BLaER1 treated with 17β-estradiol and CSF1 and Interleukin-3, amounts not matched to agents 10 nM and 100 nM (cell line): ENCODE data around the gene DMPK.
"Not testable (repeated sequence)": the region's sequence is repeated elsewhere in the genome, so short reads cannot be mapped to it uniquely, and the experiment has no call there.

Experiments
- H3K27ac ChIP-seq, 11 experiments: shearing (Covaris generic); formaldehyde crosslinking; 2 replicates each; pipeline ENCODE4 v1.8.1; 2022
- H3K27me3 ChIP-seq, 11 experiments: shearing (Covaris generic); formaldehyde crosslinking; 2 replicates each; pipeline ENCODE4 v1.8.1; 2022
- H3K36me3 ChIP-seq, 11 experiments: shearing (Covaris generic); formaldehyde crosslinking; 2 replicates each; pipeline ENCODE4 v1.8.1; 2022
- H3K4me1 ChIP-seq, 10 experiments: shearing (Covaris generic); formaldehyde crosslinking; 2 replicates each; pipeline ENCODE4 v1.8.1; 2022
- H3K4me2 ChIP-seq, 11 experiments: shearing (Covaris generic); formaldehyde crosslinking; 2 replicates each; pipeline ENCODE4 v1.8.1; 2022
- H3K4me3 ChIP-seq, 10 experiments: shearing (Covaris generic); formaldehyde crosslinking; 2 replicates each; pipeline ENCODE4 v1.8.1; 2022
- H3K9ac ChIP-seq, 11 experiments: shearing (Covaris generic); formaldehyde crosslinking; 2 replicates each; pipeline ENCODE4 v1.8.1; 2022
- H3K9me3 ChIP-seq, 11 experiments: shearing (Covaris generic); formaldehyde crosslinking; replicated peaks in 1 of 11; 2 replicates each; pipeline ENCODE4 v1.8.1; 2022
- H4K20me1 ChIP-seq, 11 experiments: shearing (Covaris generic); formaldehyde crosslinking; 2 replicates each; pipeline ENCODE4 v1.8.1; 2022
- Cebpa-rat ChIP-seq, 11 experiments: shearing (Covaris generic); IDR thresholded peaks; 2 replicates each; pipeline ENCODE4 v1.8.1; 2022

Gene DMPK

GRCh38 chr19:45812297-45812696 is 30.0 kb upstream of the DMPK start:
- Histone ChIP-seq H3K27ac (peak overlapping the region in 1 of 11 experiments; percentile 31; a peak in 1 of 22 replicates), H3K9me3 (no peaks in the 10 kb centered on the region), H3K4me2 (no peak overlapping the region), H3K4me3 (no peak overlapping the region), H3K9ac (no peak overlapping the region), H4K20me1 (peaks cover 0 to 25% (median 9%) of the 10 kb centered on the region in 11 experiments; a peak in 12 of 22 replicates), H3K36me3 (no peaks in the 10 kb centered on the region; a peak in 2 of 22 replicates), H3K4me1 (peaks cover 36 to 77% (median 53%) of the 10 kb centered on the region in 10 experiments), H3K27me3 (peaks cover 0 to 18% (median 0%) of the 10 kb centered on the region in 11 experiments; a peak in 3 of 22 replicates)
- no peak for TF ChIP-seq Cebpa-rat (IDR thresholded peaks at IDR 0.05)

DNA sequence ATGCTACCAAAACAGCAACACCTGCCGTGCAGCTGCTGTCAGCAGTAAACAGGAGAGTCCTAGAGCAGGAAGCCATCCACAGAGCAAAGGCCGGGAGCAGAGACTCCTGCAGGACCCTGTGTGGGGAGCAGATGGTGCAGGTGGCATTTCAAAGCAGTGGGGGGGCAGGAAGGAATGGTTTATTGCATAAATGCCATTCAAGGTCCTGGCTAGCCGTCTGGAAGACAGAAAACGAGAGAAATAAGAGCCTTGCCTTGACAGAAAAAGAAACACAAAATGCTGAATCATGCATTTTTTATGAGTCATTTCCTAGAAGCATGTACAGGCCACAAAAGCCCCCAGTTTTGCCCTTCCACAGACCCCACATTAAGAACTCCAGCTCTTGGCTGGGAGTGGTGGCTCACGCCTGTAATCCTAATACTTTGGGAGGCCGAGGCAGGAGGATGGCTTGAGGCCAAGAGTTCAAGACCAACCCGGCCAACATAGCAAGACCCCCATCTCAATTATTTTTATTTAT is 27.4 kb upstream of the DMPK start:
- Histone ChIP-seq H3K36me3 (no peaks in the 10 kb centered on the region; a peak in 2 of 22 replicates), H3K9me3 (no peaks in the 10 kb centered on the region), H3K4me1 (peaks cover 22 to 70% (median 39%) of the 10 kb centered on the region in 10 experiments), H3K27ac (peak overlapping the region in 9 of 11 experiments; percentile 65 to 85 (median 81); a peak in 18 of 22 replicates), H3K4me2 (peak overlapping the region; percentile 67 to 96 (median 87)), H3K27me3 (peaks cover 0 to 15% (median 0%) of the 10 kb centered on the region in 11 experiments; a peak in 4 of 22 replicates), H3K4me3 (peak overlapping the region in 4 of 10 experiments; percentile 5 to 52 (median 16); a peak in 6 of 20 replicates), H4K20me1 (peaks cover 0 to 10% (median 3%) of the 10 kb centered on the region in 11 experiments; a peak in 9 of 22 replicates), H3K9ac (peak overlapping the region in 9 of 11 experiments; percentile 29 to 71 (median 65); a peak in 18 of 22 replicates)
- peak in 1 of 11 experiments; percentile 36; a peak in 1 of 22 replicates for TF ChIP-seq Cebpa-rat (IDR thresholded peaks at IDR 0.05)

- Histone ChIP-seq H3K4me1 (peaks cover 28 to 65% (median 46%) of the 10 kb centered on the region in 10 experiments), H3K4me3 (no peak overlapping the region), H3K4me2 (peak overlapping the region in 8 of 11 experiments; percentile 49 to 73 (median 55); a peak in 12 of 22 replicates), H3K36me3 (no peaks in the 10 kb centered on the region), H3K27me3 (peaks cover 0 to 44% (median 4%) of the 10 kb centered on the region in 11 experiments; a peak in 8 of 22 replicates), H3K9ac (0 out of 22 replicates have a peak overlapping the region, but pooled peaks of 1 of the 11 experiments have one; percentile 7), H4K20me1 (0 out of 22 replicates have a peak, but pooled peaks cover 0 to 5% (median 0%) of the 10 kb centered on the region in 11 experiments), H3K9me3 (no peaks in the 10 kb centered on the region), H3K27ac (peak overlapping the region in 3 of 11 experiments; percentile 39 to 52 (median 43); a peak in 4 of 22 replicates)
- no peak for TF ChIP-seq Cebpa-rat (IDR thresholded peaks at IDR 0.05)
Observed at GRCh38 chr19:45805719-45806118, 23.4 kb upstream of the DMPK start.

DNA sequence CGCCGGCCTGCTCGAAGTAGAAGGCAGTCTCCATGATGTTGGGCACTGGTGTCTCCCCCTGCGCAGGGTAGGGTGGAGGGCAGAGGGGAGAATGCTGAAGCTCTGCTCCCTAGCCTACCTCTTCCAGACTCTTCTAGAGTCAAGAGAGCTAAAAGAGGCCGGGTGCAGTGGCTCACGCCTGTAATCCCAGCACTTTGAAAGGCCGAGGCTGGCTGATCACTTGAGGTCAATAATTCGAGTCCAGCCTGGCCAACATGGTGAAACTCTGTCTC is 22.6 kb upstream of the DMPK start:
- Histone ChIP-seq H3K27ac (no peak overlapping the region), H3K9me3 (no peaks in the 10 kb centered on the region), H4K20me1 (peaks cover 0 to 7% (median 1%) of the 10 kb centered on the region in 11 experiments; a peak in 7 of 22 replicates), H3K4me1 (peaks cover 28 to 65% (median 46%) of the 10 kb centered on the region in 10 experiments), H3K9ac (no peak overlapping the region), H3K4me2 (no peak overlapping the region), H3K36me3 (no peaks in the 10 kb centered on the region), H3K27me3 (peaks cover 0 to 44% (median 4%) of the 10 kb centered on the region in 11 experiments; a peak in 9 of 22 replicates), H3K4me3 (no peak overlapping the region)
- no peak for TF ChIP-seq Cebpa-rat (IDR thresholded peaks at IDR 0.05)

DNA sequence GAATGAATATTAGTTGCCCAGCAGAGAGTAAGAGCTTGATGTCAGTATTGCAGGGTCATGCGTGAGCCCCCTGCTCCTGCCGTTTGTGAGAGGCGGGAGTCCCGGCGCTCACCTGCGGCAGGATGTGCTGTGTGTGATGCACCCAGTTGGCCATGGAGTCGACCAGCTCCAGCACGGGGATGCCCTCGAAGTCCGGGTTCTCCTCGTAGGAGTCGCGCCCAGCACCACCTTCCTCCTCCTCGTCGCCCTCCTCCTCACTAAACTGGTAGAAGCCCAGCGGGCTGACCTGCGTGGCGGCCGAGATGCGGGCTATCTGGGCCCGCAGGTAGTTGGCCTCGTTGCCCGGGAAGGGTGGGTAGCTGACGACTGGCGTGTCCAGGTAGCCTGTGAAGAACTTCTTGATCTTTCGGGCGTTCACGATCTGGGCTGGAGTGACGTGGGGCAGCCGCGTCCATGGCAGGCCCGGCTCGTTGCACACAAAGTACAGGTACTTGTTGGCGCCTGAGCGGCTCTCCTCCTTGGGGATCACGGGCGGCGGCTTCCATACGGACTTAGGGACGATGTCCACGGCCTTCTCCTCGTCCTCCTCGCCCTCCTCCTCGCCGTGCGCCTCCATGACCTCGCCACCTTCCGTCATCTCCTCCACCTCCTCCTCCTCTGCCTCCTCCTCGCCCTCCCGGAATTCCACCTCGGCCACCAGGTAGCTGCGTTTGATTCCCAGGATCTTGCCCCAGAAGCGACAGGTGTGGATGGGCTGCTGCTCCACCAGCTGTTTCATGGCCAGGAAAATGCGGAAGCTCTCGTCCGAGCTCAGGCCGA is 22.1 kb upstream of the DMPK start:
- Histone ChIP-seq H3K4me2 (no peak overlapping the region), H3K9me3 (no peaks in the 10 kb centered on the region), H3K27me3 (peaks cover 0 to 47% (median 4%) of the 10 kb centered on the region in 11 experiments; a peak in 9 of 22 replicates), H3K4me3 (no peak overlapping the region), H3K9ac (no peak overlapping the region), H3K4me1 (peaks cover 28 to 65% (median 46%) of the 10 kb centered on the region in 10 experiments), H3K27ac (no peak overlapping the region), H4K20me1 (peaks cover 0 to 12% (median 6%) of the 10 kb centered on the region in 11 experiments; a peak in 11 of 22 replicates), H3K36me3 (no peaks in the 10 kb centered on the region)
- TF ChIP-seq Cebpa-rat (IDR thresholded peaks at IDR 0.05): no peak

DNA sequence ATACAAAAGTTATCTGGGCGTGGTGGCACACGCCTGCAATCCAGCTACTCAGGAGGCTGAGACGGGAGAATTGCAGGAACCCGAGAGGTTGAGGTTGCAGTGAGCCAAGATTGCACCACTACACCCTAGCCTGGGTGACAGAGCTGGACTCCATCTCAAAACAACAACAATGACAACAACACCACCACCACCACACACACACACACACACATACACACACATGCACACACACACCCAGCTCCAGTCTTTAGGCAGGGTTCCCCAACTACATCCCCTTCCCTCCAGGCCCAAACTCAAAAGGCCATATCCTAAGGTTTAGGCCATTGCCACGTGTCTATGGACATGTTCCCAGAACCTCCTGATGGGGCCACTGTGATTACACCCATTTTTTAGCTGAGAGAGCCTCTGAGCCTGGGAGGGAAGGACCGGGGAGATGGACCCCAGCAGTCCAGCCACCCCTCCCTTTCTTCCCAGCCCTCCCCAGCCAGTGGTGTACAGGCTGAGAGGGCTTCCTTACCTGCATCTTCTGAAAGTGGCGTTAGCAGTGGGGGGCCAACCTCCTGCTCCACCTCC is 19.4 kb upstream of the DMPK start:
- Histone ChIP-seq H4K20me1 (peaks cover 0 to 22% (median 8%) of the 10 kb centered on the region in 11 experiments; a peak in 11 of 22 replicates), H3K27ac (0 out of 22 replicates have a peak overlapping the region, but pooled peaks of 1 of the 11 experiments have one; percentile 79), H3K4me3 (no peak overlapping the region), H3K9ac (no peak overlapping the region), H3K4me1 (peaks cover 30 to 50% (median 43%) of the 10 kb centered on the region in 10 experiments), H3K27me3 (peaks cover 0 to 70% (median 4%) of the 10 kb centered on the region in 11 experiments; a peak in 9 of 22 replicates), H3K36me3 (no peaks in the 10 kb centered on the region), H3K9me3 (no peaks in the 10 kb centered on the region), H3K4me2 (peak overlapping the region in 9 of 11 experiments; percentile 12 to 89 (median 72); a peak in 14 of 22 replicates)
- TF ChIP-seq Cebpa-rat (IDR thresholded peaks at IDR 0.05): no peak

GRCh38 chr19:45800070-45800553 is 17.8 kb upstream of the DMPK start:
- Histone ChIP-seq H3K36me3 (no peaks in the 10 kb centered on the region), H3K27me3 (peaks cover 0 to 79% (median 6%) of the 10 kb centered on the region in 11 experiments; a peak in 13 of 22 replicates), H3K4me3 (0 out of 20 replicates have a peak overlapping the region, but pooled peaks of 1 of the 10 experiments have one; percentile 3), H3K9me3 (no peaks in the 10 kb centered on the region), H3K27ac (peak overlapping the region in 6 of 11 experiments; percentile 15 to 84 (median 72); a peak in 11 of 22 replicates), H3K4me2 (peak overlapping the region; percentile 53 to 89 (median 78)), H3K9ac (peak overlapping the region in 5 of 11 experiments; percentile 29 to 72 (median 61); a peak in 7 of 22 replicates), H3K4me1 (peaks cover 20 to 40% (median 36%) of the 10 kb centered on the region in 10 experiments), H4K20me1 (peaks cover 0 to 32% (median 8%) of the 10 kb centered on the region in 11 experiments; a peak in 11 of 22 replicates)
- TF ChIP-seq Cebpa-rat (IDR thresholded peaks at IDR 0.05): no peak

GRCh38 chr19:45799541-45799940 is 17.3 kb upstream of the DMPK start:
- Histone ChIP-seq H3K4me1 (peaks cover 20 to 40% (median 36%) of the 10 kb centered on the region in 10 experiments), H4K20me1 (peaks cover 0 to 38% (median 8%) of the 10 kb centered on the region in 11 experiments; a peak in 11 of 22 replicates), H3K4me2 (peak overlapping the region; percentile 53 to 89 (median 78)), H3K9ac (peak overlapping the region in 5 of 11 experiments; percentile 27 to 72 (median 56); a peak in 9 of 22 replicates), H3K27me3 (peaks cover 0 to 80% (median 11%) of the 10 kb centered on the region in 11 experiments; a peak in 13 of 22 replicates), H3K27ac (peak overlapping the region in 7 of 11 experiments; percentile 15 to 84 (median 71); a peak in 12 of 22 replicates)
- H3K4me3 ChIP-seq, H3K9me3 ChIP-seq, H3K36me3 ChIP-seq: not testable (repeated sequence)
